Calu3 (cell line): Measurements from ENCODE around the gene FLRT1. TPM values are rescaled to one million over a fixed set of nuclear protein-coding genes. Genes with fewer than 3 reads are reported as not detected.
A peak's percentile ranks its signal among the peaks of the same experiment; 100 is the strongest.

Source experiments
- BruUV-seq: library from RNA; stranded (reverse); fragments of 400-500 nt; replicated peaks from 2 replicates; lab custom pipeline; 2021; lab: Mats Ljungman, UMichigan
- CTCF ChIA-PET: fragments of 300-600 bp; sonication (Branson Sonifier 250); formaldehyde crosslinking; loops from one replicate; lab custom pipeline; 2022; ENCODE audit warnings: antibody characterized with exemption; lab: Charles Lee
- DNase-seq: peaks from one replicate; pipeline ENCODE4 v3.0.0; 2022
- H3K27ac Mint-ChIP-seq: one replicate; pipeline ENCODE4 v1.8.0; 2022; ENCODE audit warnings: mixed read lengths; ENCODE audit not compliant: unreplicated experiment
- H3K27me3 Mint-ChIP-seq: one replicate; pipeline ENCODE4 v1.8.0; 2022; ENCODE audit warnings: mixed read lengths; ENCODE audit not compliant: unreplicated experiment
- H3K36me3 Mint-ChIP-seq: one replicate; pipeline ENCODE4 v1.8.0; 2022; ENCODE audit warnings: mild to moderate bottlenecking, moderate library complexity, mixed read lengths; ENCODE audit not compliant: insufficient read depth, unreplicated experiment
- H3K4me1 Mint-ChIP-seq: one replicate; pipeline ENCODE4 v1.8.0; 2022; ENCODE audit warnings: mild to moderate bottlenecking, low read depth, mixed read lengths; ENCODE audit not compliant: unreplicated experiment
- H3K4me3 Mint-ChIP-seq: one replicate; pipeline ENCODE4 v1.8.0; 2022; ENCODE audit warnings: mild to moderate bottlenecking, low read depth, moderate library complexity, mixed read lengths; ENCODE audit not compliant: unreplicated experiment
- H3K9me3 Mint-ChIP-seq: one replicate; pipeline ENCODE4 v1.8.0; 2022; ENCODE audit warnings: low read depth, mixed read lengths; ENCODE audit not compliant: unreplicated experiment
- intact Hi-C: fragments of 100-400 bp; cut with micrococcal nuclease; formaldehyde crosslinking; loops from one replicate; pipeline ENCODE4 v1.10.0; 2022; ENCODE audit not compliant: unreplicated experiment
- total RNA-seq: library from RNA; stranded (reverse); gene quantifications from 2 replicates; pipeline ENCODE4 v1.2.3, GENCODE V29; 2022
- TF ChIP-seq, protein P1 (sequence below): fragments of 200-600 bp; IDR thresholded peaks from one replicate; pipeline ENCODE4 v1.8.0; 2022; ENCODE audit warnings: antibody characterized with exemption; ENCODE audit not compliant: unreplicated experiment

The FLRT1 gene
- total RNA-seq, 1 experiment from 2014 or later = 0.09 TPM

DNA sequence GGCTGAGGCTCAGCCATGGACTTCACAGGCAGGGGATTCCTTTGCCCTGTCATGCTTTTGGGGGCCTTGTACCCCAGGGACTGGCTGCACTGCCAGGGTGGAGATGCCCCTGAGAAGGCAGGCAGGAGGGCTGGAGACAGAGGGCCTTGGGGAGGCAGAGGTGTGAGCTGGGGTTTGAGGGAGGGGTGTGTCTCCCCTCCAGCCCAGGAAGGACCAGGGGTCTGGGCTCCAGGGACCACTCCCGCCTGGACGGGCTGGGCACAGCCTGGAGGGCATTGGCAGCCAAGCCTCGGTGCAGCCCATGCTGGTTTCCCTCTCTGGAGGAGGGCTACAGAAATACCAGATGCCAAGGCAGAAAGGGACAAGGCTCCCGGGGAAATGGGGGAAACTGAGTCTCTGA lies 30.0 kb upstream of the FLRT1 start:
- no peaks in the 10 kb centered on the region for H3K9me3 Mint-ChIP-seq

DNA sequence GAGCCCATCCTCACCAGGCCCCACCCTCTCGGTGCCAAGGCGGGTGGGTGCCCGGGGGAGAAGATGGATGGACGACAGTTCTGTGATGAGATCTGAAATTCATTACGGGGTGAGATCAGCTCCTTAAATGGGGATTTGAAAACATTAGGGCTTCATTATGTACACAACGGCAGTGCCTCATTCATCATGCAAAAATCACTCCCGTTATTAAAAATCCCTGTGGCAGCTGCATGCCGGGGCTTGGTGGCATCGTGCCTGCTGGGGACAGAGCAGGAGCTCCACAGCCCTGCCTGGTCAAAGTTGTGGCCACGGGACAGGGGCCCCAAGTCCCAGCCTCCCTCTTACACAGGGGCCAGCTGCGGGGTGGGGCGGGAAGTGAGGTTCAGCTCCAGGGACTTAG lies 29.3 kb upstream of the FLRT1 start:
- intact Hi-C loops = no loop called here
- Mint-ChIP-seq H3K27ac (no peak overlapping the region), H3K27me3 (peaks cover 16% of the 10 kb centered on the region), H3K4me1 (peaks cover 40% of the 10 kb centered on the region), H3K9me3 (no peaks in the 10 kb centered on the region), H3K4me3 (no peak overlapping the region), H3K36me3 (peaks cover 46% of the 10 kb centered on the region)
- CTCF ChIA-PET = no interaction called here
- no TSS peak for BruUV-seq
- TF ChIP-seq, protein P1, sequence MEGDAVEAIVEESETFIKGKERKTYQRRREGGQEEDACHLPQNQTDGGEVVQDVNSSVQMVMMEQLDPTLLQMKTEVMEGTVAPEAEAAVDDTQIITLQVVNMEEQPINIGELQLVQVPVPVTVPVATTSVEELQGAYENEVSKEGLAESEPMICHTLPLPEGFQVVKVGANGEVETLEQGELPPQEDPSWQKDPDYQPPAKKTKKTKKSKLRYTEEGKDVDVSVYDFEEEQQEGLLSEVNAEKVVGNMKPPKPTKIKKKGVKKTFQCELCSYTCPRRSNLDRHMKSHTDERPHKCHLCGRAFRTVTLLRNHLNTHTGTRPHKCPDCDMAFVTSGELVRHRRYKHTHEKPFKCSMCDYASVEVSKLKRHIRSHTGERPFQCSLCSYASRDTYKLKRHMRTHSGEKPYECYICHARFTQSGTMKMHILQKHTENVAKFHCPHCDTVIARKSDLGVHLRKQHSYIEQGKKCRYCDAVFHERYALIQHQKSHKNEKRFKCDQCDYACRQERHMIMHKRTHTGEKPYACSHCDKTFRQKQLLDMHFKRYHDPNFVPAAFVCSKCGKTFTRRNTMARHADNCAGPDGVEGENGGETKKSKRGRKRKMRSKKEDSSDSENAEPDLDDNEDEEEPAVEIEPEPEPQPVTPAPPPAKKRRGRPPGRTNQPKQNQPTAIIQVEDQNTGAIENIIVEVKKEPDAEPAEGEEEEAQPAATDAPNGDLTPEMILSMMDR = no peak
- no peak for DNase-seq

More for the DNA sequence above, 30.0 kb upstream of the FLRT1 start:
- CTCF ChIA-PET = no interaction called here
- no TSS peak for BruUV-seq
- Mint-ChIP-seq H3K27ac (no peak overlapping the region), H3K4me3 (no peak overlapping the region), H3K27me3 (peaks cover 16% of the 10 kb centered on the region), H3K36me3 (peaks cover 42% of the 10 kb centered on the region), H3K4me1 (peaks cover 33% of the 10 kb centered on the region)
- intact Hi-C loops = no loop called here
- no peak for DNase-seq
- TF ChIP-seq, protein P1 = no peak

DNA sequence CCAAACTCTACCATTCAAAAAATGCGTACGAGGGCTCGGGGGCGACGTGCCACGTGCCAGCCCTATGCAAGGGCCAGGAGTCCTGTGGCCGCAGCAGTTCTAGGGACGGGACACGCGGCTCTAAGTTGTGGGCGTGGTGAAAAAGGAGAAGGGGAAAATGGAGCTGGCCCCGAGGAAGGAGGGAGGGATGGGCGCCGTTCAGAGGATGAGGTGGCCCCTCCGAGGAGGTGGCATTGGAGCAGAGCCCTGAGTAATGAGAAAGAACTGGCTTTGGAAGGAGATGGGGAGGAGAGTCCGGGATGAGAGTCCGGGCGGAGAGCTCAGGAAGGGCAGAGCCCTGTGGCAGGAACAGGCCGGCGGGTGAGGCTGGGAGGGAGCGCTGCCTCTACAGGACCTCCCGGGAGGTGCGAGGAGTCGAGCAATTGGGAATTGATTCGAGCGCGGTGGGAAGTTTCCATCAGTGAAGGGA lies 28.5 kb upstream of the FLRT1 start:
- CTCF ChIA-PET = interaction anchor here (0.5 to 0.7 kb wide), 3 partner anchors 213 to 1533 kb away, joined by 4 read pairs; no protein-coding TSS in a partner anchor
- H3K9me3 Mint-ChIP-seq = no peaks in the 10 kb centered on the region
- peaks cover 45% of the 10 kb centered on the region for H3K4me1 Mint-ChIP-seq
- peaks cover 38% of the 10 kb centered on the region for H3K36me3 Mint-ChIP-seq
- peaks cover 16% of the 10 kb centered on the region for H3K27me3 Mint-ChIP-seq
- intact Hi-C loops = no loop called here
- DNase-seq = peak; percentile 35
- BruUV-seq = no TSS peak
- H3K4me3 Mint-ChIP-seq = peak overlapping the region; percentile 61
- H3K27ac Mint-ChIP-seq = peak overlapping the region; percentile 72
- TF ChIP-seq, protein P1 = no peak

DNA sequence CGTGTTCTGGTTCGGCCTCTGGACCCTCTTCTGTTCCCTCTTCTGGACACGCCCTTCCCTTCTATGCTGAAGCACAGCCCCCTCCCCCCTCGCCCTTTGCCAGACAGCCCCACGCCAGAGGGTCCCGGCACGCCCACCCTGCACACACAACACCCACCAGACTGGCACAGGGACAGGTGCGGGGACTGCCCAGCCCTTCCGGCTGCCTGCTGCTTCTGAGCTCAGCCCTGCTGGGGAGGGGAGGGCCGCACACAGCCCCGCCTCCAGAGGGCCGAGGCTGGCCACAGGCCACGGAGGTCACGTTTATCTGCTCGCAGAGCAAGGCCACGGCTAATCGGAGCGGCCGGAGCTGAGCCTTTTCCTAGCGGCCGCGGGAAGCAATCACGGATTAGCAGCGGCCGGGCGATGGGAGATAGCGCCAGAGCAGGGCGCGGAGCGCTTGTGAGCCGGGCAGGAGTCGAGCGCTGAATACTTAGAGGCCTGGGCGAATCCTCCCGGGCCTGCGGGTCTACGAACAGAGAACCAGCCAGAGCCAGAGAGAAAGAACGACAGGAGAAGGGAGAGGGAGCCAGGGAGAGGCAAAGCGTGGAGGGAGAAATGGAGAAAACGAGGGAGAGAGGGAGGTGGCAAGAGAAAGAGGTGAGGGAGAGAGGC lies 28.0 kb upstream of the FLRT1 start:
- Mint-ChIP-seq H3K4me1 (peaks cover 45% of the 10 kb centered on the region), H3K27ac (peak overlapping the region; percentile 72), H3K4me3 (peak overlapping the region; percentile 61), H3K27me3 (peaks cover 16% of the 10 kb centered on the region), H3K9me3 (no peaks in the 10 kb centered on the region), H3K36me3 (peaks cover 37% of the 10 kb centered on the region)
- TF ChIP-seq, protein P1 = no peak
- intact Hi-C loops = no loop called here
- no TSS peak for BruUV-seq
- CTCF ChIA-PET = interaction anchor here (0.5 to 0.7 kb wide), 3 partner anchors 214 to 1534 kb away, joined by 4 read pairs; no protein-coding TSS in a partner anchor
- peak; percentile 38 for DNase-seq
